ENCODE measurements around the gene PXT1.

DNA sequence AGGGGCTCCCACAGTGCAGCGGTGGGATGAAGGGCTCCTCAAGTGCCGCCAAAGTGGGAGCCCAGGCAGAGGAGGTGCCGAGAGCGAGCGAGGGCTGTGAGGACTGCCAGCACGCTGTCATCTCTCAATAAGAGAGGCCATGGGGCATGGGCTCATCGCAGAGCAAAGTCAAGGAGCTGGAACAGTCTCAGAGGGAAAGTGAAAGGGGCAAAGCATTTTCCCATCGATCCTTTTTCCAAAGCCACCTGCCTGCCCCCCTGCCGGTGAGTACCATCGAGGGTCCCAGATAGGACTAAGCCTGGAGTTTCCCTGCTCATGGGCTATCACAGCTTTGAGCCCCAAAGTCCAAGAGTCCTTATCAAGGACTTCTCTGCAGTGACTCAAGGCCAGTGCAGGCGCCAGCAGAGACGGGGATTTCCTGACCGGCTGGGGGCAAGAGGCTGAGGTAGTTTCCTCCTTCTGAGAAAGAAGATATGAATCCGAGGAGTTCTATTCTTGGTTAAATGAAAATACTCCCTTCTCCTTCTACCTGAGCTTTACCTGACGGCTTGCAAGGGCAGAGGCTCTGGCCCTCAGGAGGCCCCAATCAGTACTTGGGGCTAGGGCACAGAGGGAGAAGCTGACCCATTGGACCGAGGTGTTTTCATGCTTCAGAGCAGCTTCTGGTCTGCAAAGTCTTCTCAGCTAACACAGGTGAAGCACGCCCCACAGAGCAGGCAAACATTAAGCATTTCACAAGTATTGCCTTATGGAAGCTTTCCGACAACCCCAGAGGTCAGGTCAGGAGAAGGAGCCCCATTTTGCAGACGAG is 77.8 kb downstream of the PXT1 start:
- TF ChIP-seq CTCF (IDR thresholded peaks at IDR 0.05) (no peak), POLR2A (IDR thresholded peaks at IDR 0.05) (no peak)

All from lower leg skin (tissue), 3 donors.